Spleen (tissue), 7 donors: ENCODE results near the gene OLIG3.

Experiments
- CTCF ChIP-seq, 11 experiments: fragments of 200-600 bp in 7 of 11; fragments of 450-650 bp in 4 of 11; sonication (generic) in 4 of 11; IDR thresholded peaks in 8 of 11; conservative IDR thresholded peaks in 3 of 11; 1 replicate in 7 of 11; 2 replicates in 4 of 11; pipeline versions ENCODE4 v1.4.0 to v1.8.0; 2016 to 2021; ENCODE audit warnings: antibody characterized with exemption in 11 of 11, inconsistent platforms in 4 of 11, mild to moderate bottlenecking in 1 of 11
- POLR2A ChIP-seq, 3 donors: fragments of 450-650 bp; IDR thresholded peaks; one replicate each; pipeline ENCODE4 v1.5.1; 2017; ENCODE audit warnings: antibody characterized with exemption in 3 of 3, mild to moderate bottlenecking in 1 of 3
- donor health status: DM: no; HTN: no; CAD: no; lungs with moderate emphysema.
- donor health status: DM: no; HTN: no; CAD: no.
- donor health status: DM: no; HTN: no; CAD: no.

- TF ChIP-seq CTCF (IDR thresholded peaks at IDR 0.05 in 8 of 11, conservative IDR thresholded peaks at IDR 0.05 in 3 of 11) (no peak), POLR2A (IDR thresholded peaks at IDR 0.05) (no peak)
These were observed 28.7 kb downstream of the OLIG3 start for GRCh38 chr6:137465378-137466009.
